Stimulated activated CD4-positive, alpha-beta T cell treated with anti-CD3 and anti-CD28 coated beads, Interleukin-12 subunit alpha, Interleukin-12 subunit beta, amount 100 ng/mL, for 48 hours (primary cell): Measurements from ENCODE around the gene TSC22D2.

Experiments
- DNase-seq, 3 donors: peaks; one replicate each; pipeline ENCODE4 v3.0.0-alpha.2; 2020; ENCODE audit warnings: low read depth in 2 of 3, low spot score in 1 of 3

The TSC22D2 gene

GRCh38 chr3:150408221-150409124 is at the start of gene TSC22D2:
Gene TSC22D2 (plus strand): TSS chr3:150408298. CDS start chr3:150409351, 1,053 bp downstream.
- DNase-seq = peak; percentile 88 to 96 (median 95)

- no peak for DNase-seq
Observed at GRCh38 chr3:150359381-150359780, 48.7 kb upstream of the TSC22D2 start.

- DNase-seq = no peak
Observed at GRCh38 chr3:150360966-150361365, 47.1 kb upstream of the TSC22D2 start.

- DNase-seq = no peak
Observed at GRCh38 chr3:150362515-150363302, 45.4 kb upstream of the TSC22D2 start.

GRCh38 chr3:150363420-150363819 is 44.7 kb upstream of the TSC22D2 start:
- no peak for DNase-seq

- DNase-seq = no peak
Observed at GRCh38 chr3:150365132-150365604, 42.9 kb upstream of the TSC22D2 start.

GRCh38 chr3:150367757-150368156 is 40.3 kb upstream of the TSC22D2 start:
- DNase-seq = no peak

- DNase-seq = no peak
Observed at GRCh38 chr3:150370122-150370602, 37.9 kb upstream of the TSC22D2 start.

GRCh38 chr3:150370999-150371398 is 37.1 kb upstream of the TSC22D2 start:
- DNase-seq = no peak

GRCh38 chr3:150371741-150372254 is 36.3 kb upstream of the TSC22D2 start:
- DNase-seq = no peak

- DNase-seq = no peak
Observed at GRCh38 chr3:150372320-150372719, 35.8 kb upstream of the TSC22D2 start.

GRCh38 chr3:150372722-150373121 is 35.4 kb upstream of the TSC22D2 start:
- no peak for DNase-seq

GRCh38 chr3:150373234-150373875 is 34.7 kb upstream of the TSC22D2 start:
- no peak for DNase-seq

- no peak for DNase-seq
Observed at GRCh38 chr3:150374975-150375374, 33.1 kb upstream of the TSC22D2 start.

- no peak for DNase-seq
Observed at GRCh38 chr3:150376001-150376848, 31.9 kb upstream of the TSC22D2 start.

GRCh38 chr3:150377601-150378300 is 30.3 kb upstream of the TSC22D2 start:
- DNase-seq = no peak

- no peak for DNase-seq
Observed at GRCh38 chr3:150378301-150378748, 29.8 kb upstream of the TSC22D2 start.

GRCh38 chr3:150379469-150379868 is 28.6 kb upstream of the TSC22D2 start:
- DNase-seq = no peak
